Measurements from ENCODE around the gene EFCAB12. TPM values are rescaled to one million over a fixed set of nuclear protein-coding genes. Genes with fewer than 3 reads are reported as not detected.
A peak's percentile ranks its signal among the peaks of the same experiment; 100 is the strongest.

Gene EFCAB12
- total RNA-seq: 0.25 and 0.49 TPM in 2 replicates
- 0.15 and 0.19 TPM in 2 replicates for polyA plus RNA-seq
- 0.05 and 0.10 TPM in 2 replicates for polyA plus RNA-seq (2011; cell fraction: cytosol; rRNA removed)
- 0.88 and 1.0 TPM in 2 replicates for polyA plus RNA-seq (2011; cell fraction: nucleus; rRNA removed)
- 0.12 and 0.14 TPM in 2 replicates for polyA plus RNA-seq (2012)
- polyA minus RNA-seq: 0.10 TPM in 1 of 2 replicates, not detected in the other
- not detected for polyA minus RNA-seq (2011; cell fraction: cytosol; rRNA and poly(A)+ RNA removed)
- 0.43 and 0.82 TPM in 2 replicates for polyA minus RNA-seq (2011; cell fraction: nucleus; rRNA and poly(A)+ RNA removed)
- Bru-seq, nascent RNA: percentile 18 among the genes with signal in this experiment
- percentile 49 among the genes with signal in this experiment for BruChase-seq, experiment 1, labeled RNA remaining after a 6-hour chase
- percentile 37 among the genes with signal in this experiment for BruChase-seq, experiment 2, labeled RNA remaining after a 2-hour chase
- long read RNA-seq, partial matches to known transcripts: 0 of 2 reads
- long read RNA-seq, other reads (novel, unspliced or antisense): 2 of 2 reads

GRCh38 chr3:129428376-129429079 lies at the start of gene EFCAB12:
Gene EFCAB12 (minus strand): TSS chr3:129428636. CDS start chr3:129428488, 148 bp downstream.
- Histone ChIP-seq H3K9me1 (replicated peaks; ENCODE audit: control insufficient read depth, extremely low read depth, insufficient read depth, low read length) (no peaks in the 10 kb centered on the region), H4K20me1 (replicated peaks; ENCODE audit: control insufficient read depth, extremely low read depth, insufficient read depth, low read length) (no peaks in the 10 kb centered on the region), H3K4me1 (ENCODE audit: control insufficient read depth, extremely low read depth, insufficient read depth, low read length) (peaks cover 6% of the 10 kb centered on the region), H3K27ac (ENCODE audit: insufficient read depth, low read depth, low read length) (no peak within 1 kb of the TSS), H3K27me3 (ENCODE audit: control insufficient read depth in 2 of 2, insufficient read depth in 2 of 2, low read length in 2 of 2) (peaks cover 0 to 4% of the 10 kb centered on the region in 2 experiments), H3K4me2 (ENCODE audit: insufficient read depth, low read length) (peak within 1 kb of the TSS; percentile 82), H3K36me3 (ENCODE audit: control insufficient read depth in 2 of 2, extremely low read depth in 1 of 2, insufficient read depth in 2 of 2, low read length in 2 of 2) (peaks cover 10 to 14% of the 10 kb centered on the region in 2 experiments), H3K9ac (replicated peaks; ENCODE audit: extremely low read depth, insufficient read depth, low read length) (peak within 1 kb of the TSS; percentile 45), H3K9me3 (replicated peaks; ENCODE audit: control insufficient read depth, insufficient read depth, low read length) (no peaks in the 10 kb centered on the region), H2AFZ (ENCODE audit: low read depth, low read length) (peak within 1 kb of the TSS; percentile 76), H3K79me2 (ENCODE audit: control insufficient read depth, insufficient read depth, low read length) (no peaks in the 10 kb centered on the region), H3K4me3 (replicated peaks in 1 of 3; ENCODE audit: insufficient read depth in 1 of 3, low read depth in 1 of 3, low read length in 3 of 3) (peak within 1 kb of the TSS; percentile 17 to 45 (median 40))
- DNase-seq (ENCODE audit: low read depth, low spot score): peak; percentile 97
- FAIRE-seq: peak; percentile 94
- no TSS peak for BruUV-seq (replicated peaks)
- ChIA-PET CTCF (interaction anchor here (0.8 to 3.6 kb wide), 12 partner anchors 10 to 223 kb away, joined by 3 to 27 read pairs (median 4); partner anchors contain the start of genes IFT122 and MBD4), POLR2A (interaction anchor here (0.9 to 1.3 kb wide), 3 partner anchors 11 to 13 kb away, joined by 3 to 4 read pairs (median 3); partner anchors contain the start of genes IFT122 and MBD4)
- dilution Hi-C loops (cut with MboI; ENCODE audit: extremely low pct_ligation_motif_present, low sequenced_read_pairs) (no loop called here), intact Hi-C loops (cut with micrococcal nuclease) (loop anchor here (1.0 to 2.0 kb wide), 3 partner anchors 12 to 46 kb away; partner anchors contain the start of gene IFT122)
- TF ChIP-seq GATA2 (IDR thresholded peaks at IDR 0.05; ENCODE audit: insufficient read depth, insufficient read length, low read depth, low read length): no peak
- peak; percentile 24 for TF ChIP-seq POLR2AphosphoS5 (IDR thresholded peaks at IDR 0.05; ENCODE audit: insufficient read depth, low read depth, low read length)
- TF ChIP-seq MAX (IDR thresholded peaks at IDR 0.05; ENCODE audit: insufficient read depth, insufficient read length): peak; percentile 92
- no peak for TF ChIP-seq EZH2 (IDR thresholded peaks at IDR 0.05; ENCODE audit: borderline replicate concordance, low read depth, low read length, severe bottlenecking)

Measured in endothelial cell of umbilical vein (primary cell).